ENCODE data around the gene APBA2.

GRCh38 chr15:28959326-28959725 lies 73.6 kb downstream of the APBA2 start:
- TF ChIP-seq POLR2A (IDR thresholded peaks at IDR 0.05; ENCODE audit: low read length) (no peak), GATA1 (IDR thresholded peaks at IDR 0.05; ENCODE audit: low read depth, low read length) (no peak)
